HEK293 (cell line): ENCODE results near the gene DES.

ENCODE experiments used
- WT1 ChIP-seq: fragments of 450-650 bp; formaldehyde crosslinking; IDR thresholded peaks from 2 replicates; pipeline ENCODE4 v1.5.1; 2016; ENCODE audit warnings: missing biosample characterization, missing genetic modification characterization
- ZNF184 ChIP-seq: fragments of 450-650 bp; IDR thresholded peaks from 2 replicates; pipeline ENCODE4 v1.5.1; 2018; ENCODE audit warnings: missing biosample characterization, mild to moderate bottlenecking, missing genetic modification characterization
- ZNF274 ChIP-seq, 2 experiments: fragments of 200-500 bp in 1 of 2; fragments of 450-650 bp in 1 of 2; sonication (Bioruptor generic) in 1 of 2; formaldehyde crosslinking in 1 of 2; IDR thresholded peaks; 2 replicates each; pipeline versions ENCODE4 v1.5.1 to v1.6.1; 2014 to 2016; ENCODE audit warnings: borderline replicate concordance in 1 of 2, inconsistent platforms in 1 of 2, low read length in 1 of 2, missing biosample characterization in 1 of 2, missing genetic modification characterization in 1 of 2
- TF ChIP-seq, protein P1 (sequence below): fragments of 450-650 bp; formaldehyde crosslinking; IDR thresholded peaks from 2 replicates; pipeline ENCODE4 v1.5.1; 2016; ENCODE audit warnings: missing biosample characterization, missing genetic modification characterization

DNA sequence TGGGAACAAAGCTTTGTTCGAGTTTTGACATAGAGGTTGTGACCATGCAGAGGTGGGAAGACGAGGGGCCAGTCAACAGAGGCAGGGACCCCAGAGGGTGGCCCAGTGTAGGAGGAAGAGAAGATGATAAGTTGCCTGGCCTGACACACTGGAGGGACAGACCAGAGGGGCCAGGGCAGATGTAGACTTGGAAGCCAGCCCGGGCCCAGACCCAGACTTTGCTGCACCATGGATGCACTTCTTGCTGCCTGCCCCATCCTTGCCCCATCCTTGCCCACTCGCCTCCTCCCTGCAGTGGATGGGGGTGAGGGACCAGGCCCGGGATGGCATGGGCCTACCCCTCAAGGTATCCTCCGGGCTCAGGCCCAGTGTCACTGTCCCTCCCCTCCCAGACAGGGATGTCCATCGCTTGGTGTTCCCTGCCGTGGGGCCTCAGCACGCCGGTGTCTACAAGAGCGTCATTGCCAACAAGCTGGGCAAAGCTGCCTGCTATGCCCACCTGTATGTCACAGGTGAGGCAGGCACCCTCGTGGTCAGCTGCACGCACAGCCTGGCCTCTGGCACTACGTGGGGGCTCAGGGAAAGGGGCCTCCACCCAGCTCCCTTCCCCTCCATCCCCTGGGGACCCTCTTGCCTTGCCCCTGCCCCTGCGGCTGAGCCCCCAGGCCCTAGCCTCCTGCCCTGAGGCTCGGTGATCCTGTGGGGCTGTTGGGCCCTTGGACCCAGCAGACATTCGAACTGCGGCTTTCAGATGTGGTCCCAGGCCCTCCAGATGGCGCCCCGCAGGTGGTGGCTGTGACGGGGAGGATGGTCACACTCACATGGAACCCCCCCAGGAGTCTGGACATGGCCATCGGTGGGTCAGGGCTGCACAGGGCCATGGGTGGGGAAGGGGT lies 53.5 kb downstream of the DES start:
- TF ChIP-seq, protein P1, sequence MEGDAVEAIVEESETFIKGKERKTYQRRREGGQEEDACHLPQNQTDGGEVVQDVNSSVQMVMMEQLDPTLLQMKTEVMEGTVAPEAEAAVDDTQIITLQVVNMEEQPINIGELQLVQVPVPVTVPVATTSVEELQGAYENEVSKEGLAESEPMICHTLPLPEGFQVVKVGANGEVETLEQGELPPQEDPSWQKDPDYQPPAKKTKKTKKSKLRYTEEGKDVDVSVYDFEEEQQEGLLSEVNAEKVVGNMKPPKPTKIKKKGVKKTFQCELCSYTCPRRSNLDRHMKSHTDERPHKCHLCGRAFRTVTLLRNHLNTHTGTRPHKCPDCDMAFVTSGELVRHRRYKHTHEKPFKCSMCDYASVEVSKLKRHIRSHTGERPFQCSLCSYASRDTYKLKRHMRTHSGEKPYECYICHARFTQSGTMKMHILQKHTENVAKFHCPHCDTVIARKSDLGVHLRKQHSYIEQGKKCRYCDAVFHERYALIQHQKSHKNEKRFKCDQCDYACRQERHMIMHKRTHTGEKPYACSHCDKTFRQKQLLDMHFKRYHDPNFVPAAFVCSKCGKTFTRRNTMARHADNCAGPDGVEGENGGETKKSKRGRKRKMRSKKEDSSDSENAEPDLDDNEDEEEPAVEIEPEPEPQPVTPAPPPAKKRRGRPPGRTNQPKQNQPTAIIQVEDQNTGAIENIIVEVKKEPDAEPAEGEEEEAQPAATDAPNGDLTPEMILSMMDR, result no peak
- TF ChIP-seq ZNF184 (tag by site-specific recombination) (no peak), ZNF274 (IDR thresholded peaks at IDR 0.05; ENCODE audit: low read length) (no peak), ZNF274 (tag by site-specific recombination; IDR thresholded peaks at IDR 0.05; ENCODE audit: borderline replicate concordance) (no peak), WT1 (tag by site-specific recombination) (no peak)
